Measurements from ENCODE around the gene PCGF2. TPM values are rescaled to one million over a fixed set of nuclear protein-coding genes. Genes with fewer than 3 reads are reported as not detected.

Gene PCGF2
- total and polyA plus RNA-seq, 5 donors = 28.2 to 48.4 (median 34.3) TPM

- Histone ChIP-seq H3K9me3 (ENCODE audit: control insufficient read depth, low read length) (no peaks in the 10 kb centered on the region), H3K27me3 (ENCODE audit: control insufficient read depth, insufficient read depth) (no peaks in the 10 kb centered on the region), H3K4me3 (ENCODE audit: low read length) (peak overlapping the region; percentile 97), H3K27ac (ENCODE audit: low read length) (peak overlapping the region; percentile 46), H3K4me1 (ENCODE audit: control insufficient read depth, insufficient read depth, low read length) (peaks cover 4% of the 10 kb centered on the region)
- WGBS = 14% methylated on average over 20 of the region's 20 CpGs
- ATAC-seq (no peak), DNase-seq (peak in 1 of 3 donors; percentile 58)
- intact Hi-C loops (cut with DNase I) = no loop called here
Measured at GRCh38 chr17:38706505-38707216, 41.5 kb downstream of the PCGF2 start.

GRCh38 chr17:38705803-38706504 is 42.2 kb downstream of the PCGF2 start:
- ATAC-seq = peak in 1 of 2 donors; percentile 1
- DNase-seq = peak; percentile 72 to 86 (median 86)
- Histone ChIP-seq H3K27me3 (ENCODE audit: control insufficient read depth, insufficient read depth) (no peaks in the 10 kb centered on the region), H3K4me3 (ENCODE audit: low read length) (peak overlapping the region; percentile 97), H3K4me1 (ENCODE audit: control insufficient read depth, insufficient read depth, low read length) (peaks cover 7% of the 10 kb centered on the region), H3K9me3 (ENCODE audit: control insufficient read depth, low read length) (no peaks in the 10 kb centered on the region), H3K27ac (ENCODE audit: low read length) (peak overlapping the region; percentile 46)
- intact Hi-C loops (cut with DNase I) = no loop called here
- under 1% methylated on average over 38 of the region's 38 CpGs for whole genome bisulfite sequencing

- DNase-seq = peak in 1 of 3 donors; percentile 54
- H3K27me3 ChIP-seq (ENCODE audit: control insufficient read depth, insufficient read depth) = no peaks in the 10 kb centered on the region
- intact Hi-C loops (cut with DNase I) = no loop called here
- peak overlapping the region; percentile 46 for H3K27ac ChIP-seq (ENCODE audit: low read length)
- no peaks in the 10 kb centered on the region for H3K9me3 ChIP-seq (ENCODE audit: control insufficient read depth, low read length)
- no peak for ATAC-seq
- H3K4me3 ChIP-seq (ENCODE audit: low read length) = peak overlapping the region; percentile 97
- peaks cover 7% of the 10 kb centered on the region for H3K4me1 ChIP-seq (ENCODE audit: control insufficient read depth, insufficient read depth, low read length)
- under 1% methylated on average over 30 of the region's 32 CpGs for WGBS
Measured at GRCh38 chr17:38705523-38705802, 42.7 kb downstream of the PCGF2 start.

GRCh38 chr17:38704606-38705522 is 43.3 kb downstream of the PCGF2 start, which contains the start of gene MLLT6:
MLLT6 (plus strand) TSS chr17:38705273; CDS start chr17:38705633, 360 bp downstream.
- no peaks in the 10 kb centered on the region for H3K27me3 ChIP-seq (ENCODE audit: control insufficient read depth, insufficient read depth)
- WGBS = under 1% methylated on average over 94 of the region's 100 CpGs
- DNase-seq (peak; percentile 76 to 93 (median 92)), ATAC-seq (peak; percentile 50 to 56)
- intact Hi-C loops (cut with DNase I) = loop anchor here in 2 of 4 donors (5.0 kb wide), 2 partner anchors 32 to 37 kb away; no protein-coding TSS in a partner anchor
- H3K4me3 ChIP-seq (ENCODE audit: low read length) = peak within 1 kb of the TSS; percentile 97
- peaks cover 7% of the 10 kb centered on the region for H3K4me1 ChIP-seq (ENCODE audit: control insufficient read depth, insufficient read depth, low read length)
- H3K9me3 ChIP-seq (ENCODE audit: control insufficient read depth, low read length) = no peaks in the 10 kb centered on the region
- peak within 1 kb of the TSS; percentile 95 for H3K27ac ChIP-seq (ENCODE audit: low read length)

- Histone ChIP-seq H3K4me1 (ENCODE audit: control insufficient read depth, insufficient read depth, low read length) (peaks cover 7% of the 10 kb centered on the region), H3K27ac (ENCODE audit: low read length) (peak overlapping the region; percentile 95), H3K9me3 (ENCODE audit: control insufficient read depth, low read length) (no peaks in the 10 kb centered on the region), H3K27me3 (ENCODE audit: control insufficient read depth, insufficient read depth) (no peaks in the 10 kb centered on the region), H3K4me3 (ENCODE audit: low read length) (peak overlapping the region; percentile 97)
- DNase-seq (peak; percentile 80 to 92 (median 91)), ATAC-seq (peak; percentile 45 to 48)
- under 1% methylated on average over 50 of the region's 50 CpGs for WGBS
- intact Hi-C loops (cut with DNase I) = loop anchor here in 2 of 4 donors (5.0 kb wide), 2 partner anchors 33 to 38 kb away; no protein-coding TSS in a partner anchor
Measured at GRCh38 chr17:38703742-38704605, 44.2 kb downstream of the PCGF2 start.

- WGBS = 2% methylated on average over 55 of the region's 55 CpGs
- Histone ChIP-seq H3K27ac (ENCODE audit: low read length) (peak overlapping the region; percentile 98), H3K4me3 (ENCODE audit: low read length) (peak overlapping the region; percentile 97), H3K27me3 (ENCODE audit: control insufficient read depth, insufficient read depth) (no peaks in the 10 kb centered on the region), H3K9me3 (ENCODE audit: control insufficient read depth, low read length) (no peaks in the 10 kb centered on the region), H3K4me1 (ENCODE audit: control insufficient read depth, insufficient read depth, low read length) (peaks cover 7% of the 10 kb centered on the region)
- intact Hi-C loops (cut with DNase I) = loop anchor here in 2 of 4 donors (5.0 kb wide), 2 partner anchors 34 to 39 kb away; no protein-coding TSS in a partner anchor
- DNase-seq = peak in 1 of 3 donors; percentile 51
- ATAC-seq = no peak
Measured at GRCh38 chr17:38702916-38703741, 45.0 kb downstream of the PCGF2 start.

GRCh38 chr17:38702166-38702915 is 45.8 kb downstream of the PCGF2 start:
- H3K4me3 ChIP-seq (ENCODE audit: low read length) = peak overlapping the region; percentile 97
- H3K9me3 ChIP-seq (ENCODE audit: control insufficient read depth, low read length) = no peaks in the 10 kb centered on the region
- peaks cover 7% of the 10 kb centered on the region for H3K4me1 ChIP-seq (ENCODE audit: control insufficient read depth, insufficient read depth, low read length)
- no peaks in the 10 kb centered on the region for H3K27me3 ChIP-seq (ENCODE audit: control insufficient read depth, insufficient read depth)
- intact Hi-C loops (cut with DNase I) = loop anchor here in 2 of 4 donors (5.0 kb wide), 2 partner anchors 35 to 40 kb away; no protein-coding TSS in a partner anchor
- WGBS = under 1% methylated on average over 81 of the region's 81 CpGs
- ATAC-seq (peak; percentile 68 to 81), DNase-seq (peak; percentile 88 to 95 (median 95))
- peak overlapping the region; percentile 98 for H3K27ac ChIP-seq (ENCODE audit: low read length)

GRCh38 chr17:38701504-38702165 is 46.5 kb downstream of the PCGF2 start:
- no peaks in the 10 kb centered on the region for H3K9me3 ChIP-seq (ENCODE audit: control insufficient read depth, low read length)
- DNase-seq = no peak
- intact Hi-C loops (cut with DNase I) = loop anchor here in 2 of 4 donors (5.0 kb wide), 2 partner anchors 36 to 41 kb away; no protein-coding TSS in a partner anchor
- ATAC-seq = peak in 1 of 2 donors; percentile 0
- WGBS = 1% methylated on average over 25 of the region's 25 CpGs
- H3K4me3 ChIP-seq (ENCODE audit: low read length) = peak overlapping the region; percentile 97
- H3K27ac ChIP-seq (ENCODE audit: low read length) = peak overlapping the region; percentile 98
- peaks cover 4% of the 10 kb centered on the region for H3K4me1 ChIP-seq (ENCODE audit: control insufficient read depth, insufficient read depth, low read length)
- no peaks in the 10 kb centered on the region for H3K27me3 ChIP-seq (ENCODE audit: control insufficient read depth, insufficient read depth)

Data from right cardiac atrium (tissue), 5 donors.